Measurements from ENCODE around the gene ARF5. TPM values are rescaled to one million over a fixed set of nuclear protein-coding genes. Genes with fewer than 3 reads are reported as not detected.

The ARF5 gene
- total and polyA plus RNA-seq, 12 donors = 84.8 to 185 (median 91.1) TPM

DNA sequence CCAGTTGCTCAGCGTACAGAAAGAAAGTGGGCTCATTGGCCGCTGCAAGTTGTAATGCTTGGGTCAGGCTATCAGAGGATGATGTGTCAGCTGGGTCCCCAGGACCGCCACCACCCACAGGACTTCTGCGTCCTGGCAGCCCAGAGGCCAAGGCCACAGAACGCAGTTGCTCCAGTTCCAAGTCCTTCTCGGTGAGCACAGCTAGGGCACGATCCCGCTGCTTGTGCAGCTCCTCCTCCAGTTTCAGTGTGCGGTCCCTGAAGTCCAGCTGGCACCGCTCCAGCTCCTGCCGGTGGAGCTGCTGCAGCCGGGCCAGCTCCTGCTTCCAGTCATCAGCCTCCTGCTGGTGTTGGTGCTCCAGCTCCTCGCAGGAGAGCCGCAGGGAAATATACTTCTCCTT, 5.8 kb upstream of the ARF5 start:
- Histone ChIP-seq H3K4me1 (peaks cover 15 to 71% (median 55%) of the 10 kb centered on the region in 9 donors), H3K27me3 (no peaks in the 10 kb centered on the region), H3K4me3 (no peak overlapping the region), H3K9me3 (no peaks in the 10 kb centered on the region), H3K27ac (peak overlapping the region in 1 of 10 donors; percentile 34), H3K36me3 (peaks cover 0 to 51% (median 15%) of the 10 kb centered on the region in 9 donors)
- TF ChIP-seq, protein P1, sequence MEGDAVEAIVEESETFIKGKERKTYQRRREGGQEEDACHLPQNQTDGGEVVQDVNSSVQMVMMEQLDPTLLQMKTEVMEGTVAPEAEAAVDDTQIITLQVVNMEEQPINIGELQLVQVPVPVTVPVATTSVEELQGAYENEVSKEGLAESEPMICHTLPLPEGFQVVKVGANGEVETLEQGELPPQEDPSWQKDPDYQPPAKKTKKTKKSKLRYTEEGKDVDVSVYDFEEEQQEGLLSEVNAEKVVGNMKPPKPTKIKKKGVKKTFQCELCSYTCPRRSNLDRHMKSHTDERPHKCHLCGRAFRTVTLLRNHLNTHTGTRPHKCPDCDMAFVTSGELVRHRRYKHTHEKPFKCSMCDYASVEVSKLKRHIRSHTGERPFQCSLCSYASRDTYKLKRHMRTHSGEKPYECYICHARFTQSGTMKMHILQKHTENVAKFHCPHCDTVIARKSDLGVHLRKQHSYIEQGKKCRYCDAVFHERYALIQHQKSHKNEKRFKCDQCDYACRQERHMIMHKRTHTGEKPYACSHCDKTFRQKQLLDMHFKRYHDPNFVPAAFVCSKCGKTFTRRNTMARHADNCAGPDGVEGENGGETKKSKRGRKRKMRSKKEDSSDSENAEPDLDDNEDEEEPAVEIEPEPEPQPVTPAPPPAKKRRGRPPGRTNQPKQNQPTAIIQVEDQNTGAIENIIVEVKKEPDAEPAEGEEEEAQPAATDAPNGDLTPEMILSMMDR (IDR thresholded peaks at IDR 0.05) = peak in 4 of 9 donors; percentile 5 to 17 (median 13)
- WGBS, 2 donors = 34 to 38% methylated on average over 14 of the region's 14 CpGs
- intact Hi-C loops (cut with DNase I) = loop anchor here in 5 of 10 donors (5.0 to 10.0 kb wide), 3 partner anchors 188 to 632 kb away; partner anchors contain the start of gene ZNF800 (in 4 of the 5)
- ATAC-seq (peak in 5 of 8 donors; percentile 28 to 49 (median 34)), DNase-seq (peak; percentile 66 to 83)

DNA sequence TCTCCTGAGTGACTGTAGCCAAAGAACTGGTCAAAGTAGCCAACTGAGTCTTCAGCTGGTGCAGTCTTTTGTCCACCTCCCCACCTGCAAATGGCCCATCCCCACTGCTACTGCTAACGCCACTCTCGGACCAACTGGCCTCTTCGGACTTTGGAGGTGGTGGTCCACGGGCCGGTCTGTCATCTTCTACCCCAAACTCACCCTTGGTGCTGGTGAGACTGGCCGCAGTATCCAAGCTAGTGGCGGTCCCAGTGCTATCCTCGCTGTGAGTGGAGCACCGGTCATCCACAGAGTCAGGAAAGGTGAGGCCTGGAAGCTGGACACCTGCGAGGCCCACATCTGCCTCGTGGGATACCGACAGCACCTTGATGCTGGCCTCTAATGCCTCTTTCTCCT, 3.6 kb upstream of the ARF5 start:
- Histone ChIP-seq H3K4me3 (peak overlapping the region; percentile 74 to 97 (median 86)), H3K27ac (peak overlapping the region in 9 of 10 donors; percentile 78 to 95 (median 86)), H3K36me3 (peaks cover 0 to 39% (median 15%) of the 10 kb centered on the region in 9 donors), H3K9me3 (no peaks in the 10 kb centered on the region), H3K4me1 (peaks cover 18 to 75% (median 62%) of the 10 kb centered on the region in 9 donors), H3K27me3 (no peaks in the 10 kb centered on the region)
- no peak for ATAC-seq
- 32% methylated on average over 12 of the region's 12 CpGs for WGBS, 2 donors
- DNase-seq = no peak
- TF ChIP-seq, protein P1 (IDR thresholded peaks at IDR 0.05) = no peak
- intact Hi-C loops (cut with DNase I) = loop anchor here (5.0 to 10.0 kb wide), 4 partner anchors 68 to 630 kb away; partner anchors contain the start of genes SND1 (in 6 of the 10) and ZNF800 (in 6 of the 10)

DNA sequence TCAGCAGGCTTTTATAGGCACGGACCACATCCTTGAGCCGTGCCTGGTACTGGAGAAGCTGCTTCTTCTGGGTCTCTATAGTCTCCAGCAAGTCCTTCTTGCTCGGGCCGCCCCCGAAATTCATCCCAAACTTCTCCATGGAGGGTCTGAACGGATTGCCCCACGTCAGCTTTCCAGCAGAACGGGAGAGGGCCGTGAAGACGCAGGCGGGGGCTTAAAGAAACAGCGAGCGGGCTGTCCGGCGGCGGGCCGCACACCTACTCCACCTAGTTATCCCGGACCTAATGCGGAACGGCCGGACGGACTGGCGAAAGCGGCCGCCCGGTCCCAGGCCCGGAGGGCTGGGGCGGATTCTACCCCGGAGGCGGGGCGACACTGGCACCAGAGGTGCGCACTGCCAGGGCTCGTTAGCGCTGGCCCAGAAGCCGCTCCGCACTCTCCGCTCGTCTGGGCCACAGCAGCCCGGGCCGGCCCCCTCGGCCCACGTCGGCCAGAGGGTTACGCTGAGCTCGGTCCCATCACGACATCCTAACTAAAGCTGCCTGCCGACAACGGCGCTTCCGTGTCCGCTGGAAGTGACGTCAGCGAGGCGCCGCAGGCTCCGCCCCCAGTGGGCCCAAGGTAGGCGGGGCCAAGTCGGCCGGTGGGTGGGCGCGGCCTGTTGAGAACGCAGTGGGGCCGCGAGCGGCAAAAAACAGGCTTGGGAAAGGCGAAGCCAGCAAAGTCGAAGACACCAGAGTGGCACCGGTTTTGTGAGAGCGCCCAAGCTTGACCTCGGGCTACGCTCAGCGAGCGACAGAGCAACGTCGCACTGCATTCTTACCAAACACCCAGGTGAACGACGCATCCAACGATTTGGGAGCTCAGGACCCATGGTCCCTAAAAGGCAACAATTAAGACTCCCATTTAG, 2.9 kb upstream of the ARF5 start, which contains the start of gene GCC1:
Gene GCC1 (minus strand): TSS at position 553 of the 910 bp plus-strand sequence. CDS start 414 bp downstream, at position 139.
- H3K36me3 ChIP-seq = peaks cover 0 to 39% (median 17%) of the 10 kb centered on the region in 9 donors
- peak within 1 kb of the TSS; percentile 74 to 97 (median 86) for H3K4me3 ChIP-seq
- DNase-seq (peak; percentile 93 to 95), ATAC-seq (peak; percentile 85 to 93 (median 90))
- H3K9me3 ChIP-seq = no peaks in the 10 kb centered on the region
- H3K27ac ChIP-seq = peak within 1 kb of the TSS; percentile 55 to 95 (median 85)
- H3K27me3 ChIP-seq = no peaks in the 10 kb centered on the region
- intact Hi-C loops (cut with DNase I) = loop anchor here (5.0 to 10.0 kb wide), 4 partner anchors 67 to 630 kb away; partner anchors contain the start of genes SND1 (in 6 of the 10) and ZNF800 (in 5 of the 10)
- peaks cover 19 to 80% (median 67%) of the 10 kb centered on the region in 9 donors for H3K4me1 ChIP-seq
- TF ChIP-seq, protein P1 (IDR thresholded peaks at IDR 0.05) = no peak
- 2% methylated on average over 76 to 78 of the region's 78 CpGs for WGBS, 2 donors

DNA sequence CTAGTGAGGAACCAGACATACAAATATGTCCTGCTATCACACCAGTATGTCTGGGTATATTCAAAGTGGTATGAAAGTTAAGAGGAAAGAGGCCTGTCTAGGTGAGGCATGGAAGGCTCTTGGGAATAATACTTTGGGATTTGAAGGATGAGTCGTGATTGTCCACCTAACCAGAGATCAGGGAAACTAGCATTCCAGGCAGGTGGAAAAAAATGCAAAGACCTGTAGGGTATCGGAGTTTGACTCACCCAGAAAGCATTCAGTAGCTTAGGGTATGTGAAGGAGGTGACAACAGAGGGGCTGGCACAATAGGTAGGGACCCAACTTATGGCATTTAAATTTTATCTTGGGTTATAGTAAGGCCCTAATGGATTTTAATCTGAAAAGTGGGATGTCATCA, 1.9 kb upstream of the ARF5 start:
- Histone ChIP-seq H3K27ac (no peak overlapping the region), H3K9me3 (no peaks in the 10 kb centered on the region), H3K4me3 (no peak overlapping the region), H3K4me1 (peaks cover 19 to 70% (median 62%) of the 10 kb centered on the region in 9 donors), H3K27me3 (no peaks in the 10 kb centered on the region), H3K36me3 (peaks cover 0 to 39% (median 22%) of the 10 kb centered on the region in 9 donors)
- WGBS, 2 donors = 94 to 95% methylated on average over 2 of the region's 2 CpGs
- TF ChIP-seq, protein P1 (IDR thresholded peaks at IDR 0.05) = no peak
- intact Hi-C loops (cut with DNase I) = loop anchor here (2.0 to 10.0 kb wide), 5 partner anchors 64 to 628 kb away; partner anchors contain the start of genes SND1 (in 6 of the 10) and ZNF800 (in 5 of the 10)
- DNase-seq = no peak
- ATAC-seq = no peak

Data from heart right ventricle (tissue), 16 donors.